Measurements from ENCODE around the gene SLC16A8.
"Not testable (repeated sequence)": the region's sequence is repeated elsewhere in the genome, so short reads cannot be mapped to it uniquely, and the experiment has no call there.

SLC16A8 gene, protein sequence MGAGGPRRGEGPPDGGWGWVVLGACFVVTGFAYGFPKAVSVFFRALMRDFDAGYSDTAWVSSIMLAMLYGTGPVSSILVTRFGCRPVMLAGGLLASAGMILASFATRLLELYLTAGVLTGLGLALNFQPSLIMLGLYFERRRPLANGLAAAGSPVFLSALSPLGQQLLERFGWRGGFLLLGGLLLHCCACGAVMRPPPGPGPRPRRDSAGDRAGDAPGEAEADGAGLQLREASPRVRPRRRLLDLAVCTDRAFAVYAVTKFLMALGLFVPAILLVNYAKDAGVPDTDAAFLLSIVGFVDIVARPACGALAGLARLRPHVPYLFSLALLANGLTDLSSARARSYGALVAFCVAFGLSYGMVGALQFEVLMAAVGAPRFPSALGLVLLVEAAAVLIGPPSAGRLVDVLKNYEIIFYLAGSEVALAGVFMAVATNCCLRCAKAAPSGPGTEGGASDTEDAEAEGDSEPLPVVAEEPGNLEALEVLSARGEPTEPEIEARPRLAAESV
- total RNA-seq = 0 reads per million in 2 experiments

GRCh38 chr22:38083931-38084631 is at the start of gene SLC16A8:
Gene SLC16A8, minus strand, starts transcription at chr22:38084184. Its CDS starts 1,311 bp downstream, at chr22:38082873.
- no peak for DNase-seq (ENCODE audit: low read depth)

- no peak for DNase-seq (ENCODE audit: low read depth)
These were observed 49.3 kb upstream of the SLC16A8 start for GRCh38 chr22:38133331-38133730.

DNA sequence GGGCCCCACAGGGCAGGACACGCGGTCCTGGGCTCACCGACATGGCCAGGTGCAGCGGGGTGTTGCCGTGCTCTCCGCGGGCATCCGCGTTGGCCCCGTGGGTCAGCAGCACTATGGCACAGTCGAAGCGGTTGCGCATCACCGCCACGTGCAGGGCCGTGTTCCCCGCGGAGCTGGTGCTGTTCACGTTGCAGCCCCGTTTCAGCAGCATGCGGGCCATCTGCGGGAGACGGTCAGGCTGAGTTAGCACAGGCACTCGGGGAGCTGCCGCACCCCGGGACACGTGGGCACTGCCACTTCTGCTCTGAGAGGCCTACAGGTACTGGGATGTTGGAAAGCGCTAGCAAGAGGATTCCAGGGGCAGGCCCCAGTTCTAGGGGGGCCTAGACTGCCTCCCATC is 48.8 kb upstream of the SLC16A8 start:
- DNase-seq (ENCODE audit: low read depth) = no peak

DNA sequence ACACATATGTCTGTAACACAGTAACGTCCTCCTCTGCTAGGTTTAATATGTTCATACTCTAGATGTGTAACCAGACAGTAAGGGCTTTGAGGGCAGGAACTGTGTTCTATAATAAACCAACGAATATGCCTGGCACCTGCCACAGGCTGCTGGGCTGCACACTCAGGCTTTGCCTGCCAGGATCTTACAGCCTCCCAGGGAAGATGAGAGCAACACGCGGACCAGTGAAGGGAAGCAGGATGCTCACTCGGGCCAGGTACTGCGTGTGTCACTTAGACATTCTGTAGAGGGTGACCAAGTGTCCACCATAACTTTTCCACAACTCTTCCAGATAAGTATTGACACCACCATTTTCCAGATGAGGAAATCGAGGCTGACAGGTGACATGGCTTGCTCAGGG is 48.2 kb upstream of the SLC16A8 start:
- no peak for DNase-seq (ENCODE audit: low read depth)

GRCh38 chr22:38131399-38131798 is 47.4 kb upstream of the SLC16A8 start:
- no peak for DNase-seq (ENCODE audit: low read depth)

GRCh38 chr22:38129856-38130255 is 45.9 kb upstream of the SLC16A8 start:
- no peak for DNase-seq (ENCODE audit: low read depth)

GRCh38 chr22:38129021-38129420 is 45.0 kb upstream of the SLC16A8 start:
- no peak for DNase-seq (ENCODE audit: low read depth)

DNA sequence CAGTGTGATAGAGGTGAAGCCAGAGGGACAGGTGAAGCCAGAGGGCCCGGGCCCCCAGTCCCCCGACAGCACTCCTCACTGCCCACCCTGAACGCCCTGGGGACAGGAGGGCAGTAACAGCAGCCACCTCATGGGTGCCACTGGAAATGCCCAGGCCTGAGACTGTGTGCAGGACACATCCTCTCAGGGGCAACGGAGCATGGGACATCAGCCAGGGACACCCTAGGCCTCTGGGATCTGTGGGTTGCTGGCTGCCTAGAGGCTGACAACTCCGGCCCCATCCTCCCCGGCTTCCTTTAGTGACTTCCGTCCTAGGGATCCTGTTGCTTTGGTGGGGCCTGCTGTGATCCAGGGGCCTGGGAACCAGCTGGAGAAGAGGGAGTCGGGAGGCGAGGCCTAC is 43.9 kb upstream of the SLC16A8 start:
- no peak for DNase-seq (ENCODE audit: low read depth)

DNA sequence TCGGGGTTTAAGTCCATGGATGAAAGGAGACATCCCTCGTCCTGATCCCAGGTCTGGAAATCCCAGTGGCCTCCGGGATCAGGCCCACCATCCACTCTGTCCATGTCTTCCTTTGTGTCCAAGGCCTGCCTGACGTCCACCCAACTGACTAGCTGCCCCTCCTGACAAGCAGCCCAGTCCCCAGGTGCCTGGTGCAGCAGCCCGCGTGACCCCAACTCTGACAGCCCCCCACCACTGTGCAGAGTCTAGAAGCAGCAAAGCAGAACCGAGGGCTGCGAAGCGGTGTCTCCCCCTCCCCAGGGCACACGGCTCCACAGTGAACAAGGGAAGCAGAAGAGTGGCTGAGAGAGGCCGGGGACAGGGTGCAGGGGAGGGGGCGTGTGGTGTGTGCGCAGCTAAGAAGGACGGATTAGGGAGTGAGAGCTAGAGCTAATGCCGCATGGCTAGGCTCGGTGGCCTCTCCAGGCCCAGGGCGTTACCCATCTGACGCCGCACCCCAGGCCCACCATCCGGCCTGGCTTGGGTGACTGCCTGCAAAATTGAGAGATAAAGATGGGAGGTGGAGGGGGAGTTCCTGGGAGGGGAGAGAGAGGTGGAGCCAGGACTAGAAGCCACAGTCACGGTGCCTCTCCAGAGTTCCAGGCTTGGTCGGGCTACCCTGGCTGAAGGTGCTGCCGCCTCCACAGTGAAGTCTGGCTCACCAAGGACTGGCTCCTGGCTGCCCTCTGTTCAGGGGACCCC is 43.1 kb upstream of the SLC16A8 start:
- DNase-seq (ENCODE audit: low read depth) = no peak

- no peak for DNase-seq (ENCODE audit: low read depth)
These were observed 41.8 kb upstream of the SLC16A8 start for GRCh38 chr22:38125751-38126201.

DNA sequence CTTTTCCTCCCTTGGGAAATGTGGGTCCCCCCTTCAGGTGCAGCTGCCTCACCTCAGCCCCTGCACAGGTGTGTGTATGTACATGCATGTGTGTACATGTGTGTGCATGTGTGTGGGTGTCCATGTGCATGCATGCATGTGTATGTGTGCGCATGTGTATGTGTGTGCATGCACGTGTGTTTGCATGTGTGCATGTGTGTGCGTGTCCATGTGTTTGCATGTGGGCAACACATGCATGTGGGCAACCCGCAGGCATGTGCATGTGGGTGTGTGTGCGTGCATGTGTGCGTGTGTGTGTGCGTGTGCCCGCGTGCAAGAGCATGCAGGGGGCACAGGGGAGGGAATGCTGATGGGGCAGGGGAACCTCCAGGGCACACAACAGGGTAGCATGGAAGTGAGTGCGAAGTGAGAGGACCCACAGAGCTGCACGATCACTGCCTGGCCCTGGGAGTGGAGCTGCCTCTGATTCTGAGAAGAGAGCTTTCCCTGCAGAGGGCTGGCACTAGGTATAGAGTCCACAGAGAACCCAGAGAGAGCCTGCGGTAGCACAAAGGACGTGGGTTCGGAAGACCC is 41.1 kb upstream of the SLC16A8 start:
- no peak for DNase-seq (ENCODE audit: low read depth)

GRCh38 chr22:38124236-38124974 is 40.4 kb upstream of the SLC16A8 start:
- no peak for DNase-seq (ENCODE audit: low read depth)

DNA sequence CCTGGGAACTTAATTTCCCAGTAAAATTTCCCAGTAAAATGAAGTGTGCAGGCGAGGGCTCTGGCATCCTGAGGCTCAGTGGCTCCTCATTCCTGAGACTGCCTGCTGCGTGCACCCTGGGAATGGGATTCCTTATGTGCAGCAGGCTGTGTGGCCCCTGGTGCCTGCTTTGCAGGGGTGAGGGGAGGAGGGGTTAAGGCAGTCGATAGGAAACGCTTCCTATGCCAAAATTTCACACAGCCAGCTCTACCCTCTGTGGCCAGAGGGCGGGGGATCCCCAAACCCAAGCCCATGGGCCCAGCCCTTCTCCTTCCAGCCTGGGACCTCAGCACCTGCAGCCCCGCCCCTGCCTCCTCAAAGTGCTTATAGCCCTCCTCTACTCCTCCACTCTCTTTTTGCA is 38.6 kb upstream of the SLC16A8 start:
- no peak for DNase-seq (ENCODE audit: low read depth)

GRCh38 chr22:38120359-38121110 is 36.6 kb upstream of the SLC16A8 start:
- no peak for DNase-seq (ENCODE audit: low read depth)

DNA sequence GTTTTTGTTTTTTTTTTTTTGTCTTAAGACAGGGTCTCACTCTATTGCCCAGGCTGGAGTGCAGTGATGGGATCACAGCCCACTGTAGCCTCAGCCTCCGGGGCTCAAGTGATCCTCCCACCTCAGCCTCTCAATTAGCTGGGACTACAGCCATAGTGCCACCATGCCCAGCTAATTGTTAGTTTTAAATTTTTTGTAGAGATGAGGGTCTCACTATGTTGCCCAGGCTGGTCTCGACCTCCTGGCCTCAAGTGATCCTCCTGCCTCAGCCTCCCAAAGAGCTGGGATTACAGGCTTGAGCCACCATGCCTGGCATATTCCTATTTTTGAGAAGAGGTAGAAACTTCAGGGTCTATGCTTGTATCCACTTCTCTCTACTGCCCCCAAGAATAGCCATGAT is 34.8 kb upstream of the SLC16A8 start:
- not testable (repeated sequence) for DNase-seq (ENCODE audit: low read depth)

GRCh38 chr22:38118182-38118581 is 34.2 kb upstream of the SLC16A8 start:
- DNase-seq (ENCODE audit: low read depth) = no peak

- DNase-seq (ENCODE audit: low read depth) = not testable (repeated sequence)
These were observed 33.6 kb upstream of the SLC16A8 start for GRCh38 chr22:38117556-38117955.

- no peak for DNase-seq (ENCODE audit: low read depth)
These were observed 31.6 kb upstream of the SLC16A8 start for GRCh38 chr22:38115423-38116205.
